ENCODE measurements around the gene IQCH. TPM values are rescaled to one million over a fixed set of nuclear protein-coding genes. Genes with fewer than 3 reads are reported as not detected.
"Not testable (repeated sequence)": the region's sequence is repeated elsewhere in the genome, so short reads cannot be mapped to it uniquely, and the experiment has no call there.

Gene IQCH
- total RNA-seq, 2 donors from 2014 or later, result 5.8 to 9.5 TPM

DNA sequence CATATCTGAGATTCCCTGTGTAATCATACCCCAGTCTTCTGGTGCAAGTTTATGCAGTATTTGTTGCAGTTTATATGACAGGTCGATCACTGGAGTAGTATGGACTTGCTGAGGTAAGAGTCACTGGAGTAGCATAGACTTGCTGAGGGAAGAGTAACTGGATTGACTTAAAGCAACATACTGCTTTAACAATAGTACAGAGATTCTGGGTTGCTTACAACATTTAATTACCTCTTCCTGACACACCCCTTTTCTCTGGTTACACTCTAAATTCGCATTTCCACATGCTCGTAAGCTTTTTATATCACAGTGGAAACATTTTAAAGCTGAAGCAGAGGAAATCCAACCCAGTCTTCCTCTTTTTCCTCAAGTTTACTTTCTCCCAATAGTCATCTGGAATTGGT, 11.9 kb upstream of the IQCH start:
- no peak for TF ChIP-seq POLR2A (IDR thresholded peaks at IDR 0.05)
- no peak for TF ChIP-seq POLR2AphosphoS5 (IDR thresholded peaks at IDR 0.05)
- TF ChIP-seq, protein P1, sequence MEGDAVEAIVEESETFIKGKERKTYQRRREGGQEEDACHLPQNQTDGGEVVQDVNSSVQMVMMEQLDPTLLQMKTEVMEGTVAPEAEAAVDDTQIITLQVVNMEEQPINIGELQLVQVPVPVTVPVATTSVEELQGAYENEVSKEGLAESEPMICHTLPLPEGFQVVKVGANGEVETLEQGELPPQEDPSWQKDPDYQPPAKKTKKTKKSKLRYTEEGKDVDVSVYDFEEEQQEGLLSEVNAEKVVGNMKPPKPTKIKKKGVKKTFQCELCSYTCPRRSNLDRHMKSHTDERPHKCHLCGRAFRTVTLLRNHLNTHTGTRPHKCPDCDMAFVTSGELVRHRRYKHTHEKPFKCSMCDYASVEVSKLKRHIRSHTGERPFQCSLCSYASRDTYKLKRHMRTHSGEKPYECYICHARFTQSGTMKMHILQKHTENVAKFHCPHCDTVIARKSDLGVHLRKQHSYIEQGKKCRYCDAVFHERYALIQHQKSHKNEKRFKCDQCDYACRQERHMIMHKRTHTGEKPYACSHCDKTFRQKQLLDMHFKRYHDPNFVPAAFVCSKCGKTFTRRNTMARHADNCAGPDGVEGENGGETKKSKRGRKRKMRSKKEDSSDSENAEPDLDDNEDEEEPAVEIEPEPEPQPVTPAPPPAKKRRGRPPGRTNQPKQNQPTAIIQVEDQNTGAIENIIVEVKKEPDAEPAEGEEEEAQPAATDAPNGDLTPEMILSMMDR (IDR thresholded peaks at IDR 0.05), result no peak
- intact Hi-C loops (cut with DNase I), result no loop called here
- Histone ChIP-seq H3K9me3 (no peaks in the 10 kb centered on the region), H3K27ac (no peak overlapping the region), H3K4me1 (replicated peaks) (peaks cover 8% of the 10 kb centered on the region), H3K27me3 (replicated peaks; ENCODE audit: insufficient read depth) (no peaks in the 10 kb centered on the region), H3K4me3 (no peak overlapping the region), H3K36me3 (no peaks in the 10 kb centered on the region)
- 26% methylated on average over 3 of the region's 3 CpGs for WGBS
- no peak for DNase-seq (ENCODE audit: low spot score)

DNA sequence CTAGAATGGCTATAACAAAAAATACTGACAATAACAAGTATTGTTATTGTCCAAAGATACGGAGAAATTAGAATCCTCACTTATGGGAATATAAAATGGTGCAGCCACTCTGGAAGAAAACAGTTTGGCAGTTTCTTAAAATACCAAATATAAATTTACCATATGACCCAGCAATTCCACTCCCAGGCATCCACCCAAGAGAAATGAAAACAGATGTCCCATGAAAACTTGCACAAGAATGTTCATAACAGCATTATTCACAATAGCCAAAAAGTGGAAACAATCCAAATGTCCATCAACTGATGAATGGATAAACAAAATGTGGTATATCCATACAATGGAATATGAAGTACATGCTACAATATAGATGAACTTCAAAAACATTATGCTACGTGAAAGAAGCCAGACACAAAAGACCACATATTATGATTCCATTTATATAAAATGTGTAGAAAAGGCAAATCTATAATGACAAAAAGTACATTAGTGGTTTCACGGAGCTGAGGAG, 9.6 kb upstream of the IQCH start:
- DNase-seq (ENCODE audit: low spot score), result no peak
- Histone ChIP-seq H3K27ac (no peak overlapping the region), H3K4me3 (no peak overlapping the region), H3K9me3 (no peaks in the 10 kb centered on the region), H3K27me3 (replicated peaks; ENCODE audit: insufficient read depth) (no peaks in the 10 kb centered on the region), H3K4me1 (replicated peaks) (peaks cover 4% of the 10 kb centered on the region), H3K36me3 (no peaks in the 10 kb centered on the region)
- TF ChIP-seq POLR2A (IDR thresholded peaks at IDR 0.05) (no peak), POLR2AphosphoS5 (IDR thresholded peaks at IDR 0.05) (no peak)
- TF ChIP-seq, protein P1 (IDR thresholded peaks at IDR 0.05), result no peak
- intact Hi-C loops (cut with DNase I), result no loop called here
- 97% methylated on average over 3 of the region's 3 CpGs for WGBS

DNA sequence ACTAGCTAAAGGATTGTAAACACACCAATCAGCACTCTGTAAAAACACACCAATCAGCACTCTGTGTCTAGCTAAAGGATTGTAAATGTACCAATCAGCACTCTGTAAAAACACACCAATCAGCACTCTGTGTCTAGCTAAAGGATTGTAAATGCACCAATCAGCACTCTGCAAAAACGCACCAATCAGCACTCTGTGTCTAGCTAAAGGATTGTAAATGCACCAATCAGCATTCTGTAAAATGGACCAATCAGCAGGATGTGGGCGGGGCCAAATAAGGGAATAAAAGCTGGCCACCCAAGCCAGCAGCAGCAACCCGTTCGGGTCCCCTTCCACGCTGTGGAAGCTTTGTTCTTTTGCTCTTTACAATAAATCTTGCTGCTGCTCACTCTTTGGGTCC, 8.0 kb upstream of the IQCH start:
- H3K4me3 ChIP-seq; H3K4me1 ChIP-seq (replicated peaks); H3K27ac ChIP-seq; H3K36me3 ChIP-seq; DNase-seq (ENCODE audit: low spot score); intact Hi-C loops (cut with DNase I); H3K27me3 ChIP-seq (replicated peaks; ENCODE audit: insufficient read depth); H3K9me3 ChIP-seq: not testable (repeated sequence)
- WGBS, result 94% methylated on average over 5 of the region's 5 CpGs

DNA sequence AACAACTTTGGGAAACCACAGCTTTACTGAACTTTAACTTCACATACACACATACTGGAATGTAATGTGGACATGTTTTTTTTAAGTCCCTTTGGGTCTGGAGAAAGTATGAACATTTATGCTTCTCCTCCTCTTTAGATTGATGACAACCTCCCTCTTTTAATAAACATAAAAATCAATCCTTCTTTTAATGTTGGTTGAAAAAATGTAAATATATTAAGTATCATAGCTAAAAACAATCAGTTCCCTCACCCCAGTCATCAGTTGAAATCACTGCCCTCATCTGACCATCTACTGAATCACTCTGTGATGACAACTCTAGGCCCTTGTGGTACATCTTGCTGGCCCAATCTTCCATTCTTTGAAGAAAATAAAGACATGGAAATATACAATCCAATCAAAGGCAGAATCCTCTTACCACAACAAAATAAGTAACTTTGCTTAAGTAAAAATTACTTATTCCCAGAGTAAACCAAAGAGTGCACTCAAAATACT, 6.5 kb upstream of the IQCH start:
- H3K9me3 ChIP-seq, result no peaks in the 10 kb centered on the region
- no peak overlapping the region for H3K27ac ChIP-seq
- no peak for DNase-seq (ENCODE audit: low spot score)
- H3K36me3 ChIP-seq, result no peaks in the 10 kb centered on the region
- no peak overlapping the region for H3K4me3 ChIP-seq
- no peaks in the 10 kb centered on the region for H3K27me3 ChIP-seq (replicated peaks; ENCODE audit: insufficient read depth)
- no peaks in the 10 kb centered on the region for H3K4me1 ChIP-seq (replicated peaks)
- TF ChIP-seq POLR2A (IDR thresholded peaks at IDR 0.05) (no peak), POLR2AphosphoS5 (IDR thresholded peaks at IDR 0.05) (no peak)
- TF ChIP-seq, protein P1 (IDR thresholded peaks at IDR 0.05), result no peak
- intact Hi-C loops (cut with DNase I), result no loop called here

DNA sequence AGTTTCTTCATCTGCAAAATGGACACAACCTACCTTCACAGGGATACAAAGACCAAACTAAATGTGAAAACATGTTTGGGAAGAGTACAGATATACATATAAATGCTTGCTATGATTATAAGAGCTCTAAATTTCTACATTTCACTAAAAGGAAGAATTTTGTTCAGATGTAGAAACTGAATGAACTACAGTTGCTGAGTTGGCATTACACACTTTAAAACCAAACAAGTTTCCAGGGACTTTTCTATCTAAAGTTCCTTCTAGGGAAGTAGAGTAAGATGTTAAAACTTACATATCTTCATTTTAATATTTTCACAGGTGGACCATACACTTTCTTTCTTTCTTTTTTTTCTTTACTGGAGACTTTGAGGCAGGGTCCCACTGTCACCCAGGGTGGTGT, 4.8 kb upstream of the IQCH start:
- no peaks in the 10 kb centered on the region for H3K9me3 ChIP-seq
- no peak overlapping the region for H3K4me3 ChIP-seq
- no peaks in the 10 kb centered on the region for H3K4me1 ChIP-seq (replicated peaks)
- H3K27ac ChIP-seq, result no peak overlapping the region
- H3K27me3 ChIP-seq (replicated peaks; ENCODE audit: insufficient read depth), result no peaks in the 10 kb centered on the region
- no peaks in the 10 kb centered on the region for H3K36me3 ChIP-seq
- intact Hi-C loops (cut with DNase I), result loop anchor here (5.0 to 10.0 kb wide), 3 partner anchors 115 to 225 kb away; partner anchors contain the start of gene SMAD3
- no peak for DNase-seq (ENCODE audit: low spot score)
- TF ChIP-seq, protein P1 (IDR thresholded peaks at IDR 0.05), result no peak
- no peak for TF ChIP-seq POLR2AphosphoS5 (IDR thresholded peaks at IDR 0.05)
- TF ChIP-seq POLR2A (IDR thresholded peaks at IDR 0.05), result no peak
